ENCODE measurements around the gene RAB17. TPM values are rescaled to one million over a fixed set of nuclear protein-coding genes. Genes with fewer than 3 reads are reported as not detected.

RAB17 gene
- total RNA-seq, 2 donors from 2014 or later, result not detected

GRCh38 chr2:237573721-237574415, 16.7 kb downstream of the RAB17 start:
- peaks cover 0 to 6% of the 10 kb centered on the region in 2 donors for H3K27me3 Mint-ChIP-seq
- H3K9me3 Mint-ChIP-seq, result no peaks in the 10 kb centered on the region
- H3K4me3 Mint-ChIP-seq, result no peak overlapping the region
- no peaks in the 10 kb centered on the region for H3K36me3 Mint-ChIP-seq
- H3K27ac Mint-ChIP-seq, result no peak overlapping the region
- ATAC-seq (no peak), DNase-seq (ENCODE audit: low spot score) (no peak)
- peaks cover 0 to 5% of the 10 kb centered on the region in 2 donors for H3K4me1 Mint-ChIP-seq (ENCODE audit: low read depth in 2 of 2)

GRCh38 chr2:237572742-237573101, 17.8 kb downstream of the RAB17 start:
- no peak for ATAC-seq
- Mint-ChIP-seq H3K4me1 (ENCODE audit: low read depth in 2 of 2) (peaks cover 0 to 5% of the 10 kb centered on the region in 2 donors), H3K9me3 (no peaks in the 10 kb centered on the region)

GRCh38 chr2:237572021-237572741, 18.4 kb downstream of the RAB17 start:
- Mint-ChIP-seq H3K27ac (no peak overlapping the region), H3K9me3 (no peaks in the 10 kb centered on the region), H3K4me1 (ENCODE audit: low read depth in 2 of 2) (peaks cover 0 to 5% of the 10 kb centered on the region in 2 donors), H3K27me3 (peaks cover 0 to 4% of the 10 kb centered on the region in 2 donors), H3K36me3 (no peaks in the 10 kb centered on the region), H3K4me3 (no peak overlapping the region)
- peak; percentile 80 for DNase-seq (ENCODE audit: low spot score)
- ATAC-seq, result peak; percentile 82 to 84

More at GRCh38 chr2:237572742-237573101, 17.8 kb downstream of the RAB17 start:
- H3K4me3 Mint-ChIP-seq, result no peak overlapping the region
- no peaks in the 10 kb centered on the region for H3K36me3 Mint-ChIP-seq
- DNase-seq (ENCODE audit: low spot score), result no peak
- no peak overlapping the region for H3K27ac Mint-ChIP-seq
- peaks cover 0 to 4% of the 10 kb centered on the region in 2 donors for H3K27me3 Mint-ChIP-seq

DNA sequence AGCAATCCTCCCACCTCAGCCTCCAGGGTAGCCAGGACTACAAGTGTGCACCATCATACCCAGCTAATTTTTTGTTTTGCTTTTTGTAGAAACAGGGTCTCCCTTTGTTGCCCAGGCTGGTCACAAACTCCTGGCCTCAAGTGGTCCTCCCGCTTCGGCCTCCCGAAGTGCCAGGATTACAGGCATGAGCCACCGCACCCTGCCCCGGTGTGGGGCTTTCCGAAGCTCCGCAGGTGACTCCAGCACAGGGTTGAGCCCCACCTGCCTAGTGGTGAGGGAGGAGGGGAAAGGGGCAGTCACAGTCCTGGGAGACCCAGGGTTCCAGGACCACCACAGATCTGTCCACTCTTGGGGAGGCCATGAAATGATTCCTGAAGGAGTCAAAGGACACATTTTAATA, 19.0 kb downstream of the RAB17 start:
- DNase-seq (ENCODE audit: low spot score) (no peak), ATAC-seq (no peak)
- Mint-ChIP-seq H3K9me3 (no peaks in the 10 kb centered on the region), H3K27ac (no peak overlapping the region), H3K27me3 (peaks cover 0 to 4% of the 10 kb centered on the region in 2 donors), H3K4me3 (no peak overlapping the region), H3K36me3 (no peaks in the 10 kb centered on the region), H3K4me1 (ENCODE audit: low read depth in 2 of 2) (peaks cover 0 to 5% of the 10 kb centered on the region in 2 donors)

DNA sequence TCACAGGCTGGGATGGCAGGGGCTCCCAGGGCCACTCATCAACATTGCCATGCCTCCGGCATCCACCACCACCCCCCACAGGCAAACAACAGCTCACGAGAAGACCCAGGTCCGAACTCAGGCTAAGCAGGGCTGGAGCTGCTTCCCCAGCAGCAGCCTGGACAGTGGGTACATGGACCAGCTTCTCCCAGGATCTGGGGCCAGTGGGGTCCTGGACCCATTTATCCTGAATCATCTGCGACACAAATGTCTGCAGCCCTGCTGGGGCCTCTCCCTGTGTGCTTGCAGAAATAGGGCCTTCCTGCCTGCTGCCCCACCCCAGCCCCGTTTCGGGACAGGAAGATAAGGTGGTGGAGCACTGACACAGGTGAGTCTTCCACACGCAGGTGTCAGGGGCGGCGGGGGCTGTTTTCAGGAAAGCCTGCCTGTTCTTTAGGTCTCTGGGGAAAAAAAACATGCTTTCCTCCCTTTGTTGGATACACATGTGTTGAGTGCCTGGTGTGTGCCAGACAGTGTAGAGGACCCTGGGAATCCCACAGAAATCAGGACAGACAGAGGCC, 19.7 kb downstream of the RAB17 start:
- peaks cover 0 to 4% of the 10 kb centered on the region in 2 donors for H3K27me3 Mint-ChIP-seq
- ATAC-seq (no peak), DNase-seq (ENCODE audit: low spot score) (no peak)
- H3K4me3 Mint-ChIP-seq, result no peak overlapping the region
- no peaks in the 10 kb centered on the region for H3K36me3 Mint-ChIP-seq
- H3K27ac Mint-ChIP-seq, result no peak overlapping the region
- no peaks in the 10 kb centered on the region for H3K9me3 Mint-ChIP-seq
- H3K4me1 Mint-ChIP-seq (ENCODE audit: low read depth in 2 of 2), result peaks cover 0 to 5% of the 10 kb centered on the region in 2 donors

- Mint-ChIP-seq H3K4me3 (no peak overlapping the region), H3K9me3 (no peaks in the 10 kb centered on the region), H3K27ac (no peak overlapping the region), H3K27me3 (peaks cover 0 to 4% of the 10 kb centered on the region in 2 donors), H3K4me1 (ENCODE audit: low read depth in 2 of 2) (peaks cover 0 to 5% of the 10 kb centered on the region in 2 donors), H3K36me3 (no peaks in the 10 kb centered on the region)
- ATAC-seq (no peak), DNase-seq (ENCODE audit: low spot score) (no peak)
These were observed 20.6 kb downstream of the RAB17 start for GRCh38 chr2:237569896-237570295.

DNA sequence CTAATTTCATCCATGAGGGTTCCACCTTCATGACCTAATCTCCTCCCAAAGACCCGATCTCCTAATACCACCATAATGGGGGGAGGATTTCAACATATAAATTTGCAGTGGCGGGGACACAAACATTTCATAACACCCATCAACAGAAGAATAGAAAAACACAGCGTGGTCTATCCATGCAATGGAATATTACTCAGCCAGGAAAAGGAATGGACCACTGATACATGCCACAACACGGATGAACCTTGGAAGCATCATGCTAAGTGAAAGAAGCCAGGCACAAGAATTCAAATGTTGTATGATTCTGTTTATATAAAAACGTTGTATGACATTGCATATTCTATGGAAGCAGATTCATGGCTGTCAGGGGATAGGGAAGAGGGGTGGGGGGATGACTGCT, 21.5 kb downstream of the RAB17 start:
- H3K27me3 Mint-ChIP-seq, result peaks cover 0 to 4% of the 10 kb centered on the region in 2 donors
- H3K27ac Mint-ChIP-seq, result no peak overlapping the region
- no peak overlapping the region for H3K4me3 Mint-ChIP-seq
- no peaks in the 10 kb centered on the region for H3K9me3 Mint-ChIP-seq
- DNase-seq (ENCODE audit: low spot score) (no peak), ATAC-seq (no peak)
- no peaks in the 10 kb centered on the region for H3K36me3 Mint-ChIP-seq
- H3K4me1 Mint-ChIP-seq (ENCODE audit: low read depth in 2 of 2), result peaks cover 0 to 5% of the 10 kb centered on the region in 2 donors

- no peak overlapping the region for H3K27ac Mint-ChIP-seq
- H3K27me3 Mint-ChIP-seq, result peaks cover 0 to 4% of the 10 kb centered on the region in 2 donors
- no peak for ATAC-seq
- H3K9me3 Mint-ChIP-seq, result no peaks in the 10 kb centered on the region
- no peaks in the 10 kb centered on the region for H3K36me3 Mint-ChIP-seq
- no peak overlapping the region for H3K4me3 Mint-ChIP-seq
- DNase-seq (ENCODE audit: low spot score), result no peak
- H3K4me1 Mint-ChIP-seq (ENCODE audit: low read depth in 2 of 2), result peaks cover 0 to 5% of the 10 kb centered on the region in 2 donors
These were observed 22.3 kb downstream of the RAB17 start for GRCh38 chr2:237568121-237568660.

DNA sequence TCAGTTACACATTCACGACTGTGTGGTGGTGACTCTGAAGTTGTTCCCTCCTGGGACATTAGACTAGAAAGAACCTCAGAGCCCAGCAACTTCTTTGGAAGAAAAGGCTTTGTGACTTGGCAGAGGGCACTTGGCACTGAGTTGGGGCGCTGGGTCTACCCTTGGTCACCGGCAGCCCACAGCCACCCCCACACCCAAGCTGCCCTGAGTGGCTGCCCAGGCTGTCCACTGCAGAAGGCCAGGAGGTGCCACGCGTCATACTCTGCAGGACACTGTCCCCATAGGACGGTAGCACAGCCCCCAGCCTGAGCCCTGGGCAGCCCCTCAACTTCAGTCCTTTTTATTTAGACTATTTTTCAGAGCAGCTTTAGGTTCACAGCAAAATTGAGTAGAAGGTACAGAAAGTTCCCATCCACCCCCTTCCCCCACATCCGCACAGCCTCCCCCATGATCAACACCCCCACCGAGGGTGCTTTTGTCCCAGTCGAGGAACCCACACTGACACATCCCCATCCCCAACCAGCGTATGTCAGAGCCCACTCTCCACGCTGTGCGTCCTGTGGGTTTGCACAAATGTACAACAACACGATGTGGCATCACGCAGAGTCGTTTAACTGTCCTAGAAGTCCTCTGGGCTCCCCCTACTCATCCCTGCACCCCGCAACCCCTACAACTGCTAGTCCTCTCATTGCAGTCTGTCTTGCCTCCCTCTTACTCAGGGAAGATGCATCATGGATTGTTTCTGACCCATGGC, 23.1 kb downstream of the RAB17 start:
- no peaks in the 10 kb centered on the region for H3K9me3 Mint-ChIP-seq
- DNase-seq (ENCODE audit: low spot score) (no peak), ATAC-seq (no peak)
- H3K4me1 Mint-ChIP-seq (ENCODE audit: low read depth in 2 of 2), result peaks cover 0 to 5% of the 10 kb centered on the region in 2 donors
- peaks cover under 1 to 6% of the 10 kb centered on the region in 2 donors for H3K27me3 Mint-ChIP-seq
- H3K36me3 Mint-ChIP-seq, result no peaks in the 10 kb centered on the region
- no peak overlapping the region for H3K4me3 Mint-ChIP-seq
- H3K27ac Mint-ChIP-seq, result no peak overlapping the region

- Mint-ChIP-seq H3K27me3 (peaks cover 5 to 7% of the 10 kb centered on the region in 2 donors), H3K4me1 (ENCODE audit: low read depth in 2 of 2) (no peaks in the 10 kb centered on the region), H3K4me3 (no peak within 1 kb of the TSS), H3K9me3 (no peaks in the 10 kb centered on the region), H3K36me3 (no peaks in the 10 kb centered on the region), H3K27ac (no peak within 1 kb of the TSS)
- DNase-seq (ENCODE audit: low spot score) (no peak), ATAC-seq (peak in 1 of 2 donors; percentile 25)
These were observed 23.9 kb downstream of the RAB17 start, which contains the start of gene PRLH for GRCh38 chr2:237566401-237567235. TSS of gene PRLH (plus strand) at chr2:237566574. CDS start at chr2:237566574, 0 bp downstream.

DNA sequence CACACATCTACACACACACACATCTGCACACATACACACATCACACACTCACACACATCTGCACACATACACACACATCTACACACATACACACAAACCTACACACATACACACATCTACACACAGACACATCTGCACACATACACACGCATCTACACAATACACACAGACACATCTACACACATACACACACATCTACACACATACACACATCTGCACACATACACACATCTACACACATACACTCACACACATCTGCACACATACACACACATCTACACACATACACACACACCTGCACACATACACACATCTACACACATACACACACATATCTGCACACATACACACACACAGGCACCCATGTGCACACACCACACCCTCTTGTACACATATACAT, 24.6 kb downstream of the RAB17 start:
- no peaks in the 10 kb centered on the region for H3K9me3 Mint-ChIP-seq
- H3K36me3 Mint-ChIP-seq, result no peaks in the 10 kb centered on the region
- ATAC-seq (no peak), DNase-seq (ENCODE audit: low spot score) (no peak)
- no peaks in the 10 kb centered on the region for H3K4me1 Mint-ChIP-seq (ENCODE audit: low read depth in 2 of 2)
- H3K27ac Mint-ChIP-seq, result no peak overlapping the region
- H3K27me3 Mint-ChIP-seq, result peaks cover 5 to 7% of the 10 kb centered on the region in 2 donors
- no peak overlapping the region for H3K4me3 Mint-ChIP-seq

- Mint-ChIP-seq H3K27me3 (peaks cover 9 to 12% of the 10 kb centered on the region in 2 donors), H3K4me1 (ENCODE audit: low read depth in 2 of 2) (no peaks in the 10 kb centered on the region), H3K4me3 (no peak overlapping the region), H3K36me3 (no peaks in the 10 kb centered on the region), H3K9me3 (no peaks in the 10 kb centered on the region), H3K27ac (no peak overlapping the region)
- no peak for DNase-seq (ENCODE audit: low spot score)
- ATAC-seq, result no peak
These were observed 25.9 kb downstream of the RAB17 start for GRCh38 chr2:237564526-237565131.

Data from natural killer cell treated with Interleukin-12 subunit alpha and Interleukin-12 subunit beta and Interleukin-15 and Interleukin-18, amount 100 ng/mL, for 72 hours (primary cell).